ENCODE data around the gene CXCR5. TPM values are rescaled to one million over a fixed set of nuclear protein-coding genes. Genes with fewer than 3 reads are reported as not detected.
"Not testable (repeated sequence)": the region's sequence is repeated elsewhere in the genome, so short reads cannot be mapped to it uniquely, and the experiment has no call there.

CXCR5 gene
- 0.18 TPM for total RNA-seq

GRCh38 chr11:118883368-118884071, at the start of gene CXCR5:
CXCR5 (plus strand) TSS chr11:118883892; CDS start chr11:118883942, 50 bp downstream.
- DNase-seq (ENCODE audit: low spot score) (no peak), ATAC-seq (no peak)
- intact Hi-C loops (cut with DNase I) = no loop called here

DNA sequence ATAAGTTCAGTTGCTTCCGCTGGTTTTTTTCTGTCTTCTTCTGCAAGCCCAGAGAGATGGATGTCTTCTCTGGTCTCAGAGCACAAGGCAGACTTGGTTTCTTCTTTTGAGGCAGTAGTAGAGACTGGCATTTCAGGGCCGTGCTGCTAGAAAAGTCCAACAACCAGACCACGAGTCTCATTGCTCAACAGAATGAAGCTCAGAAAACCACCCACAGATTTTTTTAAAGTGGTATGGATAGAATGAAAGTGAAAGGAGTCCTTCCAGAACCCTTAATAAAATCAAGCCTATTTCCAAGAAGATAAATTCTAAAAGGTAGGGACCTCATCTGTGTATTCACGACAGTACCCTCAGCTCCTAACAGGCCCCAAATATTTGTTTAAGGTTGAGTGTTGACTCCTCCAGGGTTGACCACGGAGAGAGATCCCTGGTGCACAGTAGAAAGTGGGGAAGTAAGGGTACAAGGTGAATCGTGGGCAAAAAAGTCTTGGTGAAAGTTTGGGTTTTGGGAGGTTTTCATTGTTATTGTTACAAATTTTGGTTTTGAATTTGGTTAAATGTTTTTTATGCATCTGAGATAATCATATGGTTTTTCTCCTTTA, 49.2 kb upstream of the CXCR5 start:
- ATAC-seq = no peak
- DNase-seq (ENCODE audit: low spot score) = no peak
- intact Hi-C loops (cut with DNase I) = loop anchor here (10.0 kb wide), 1 partner anchor 1980 kb away; no protein-coding TSS in a partner anchor

- intact Hi-C loops (cut with DNase I) = loop anchor here (10.0 kb wide), 1 partner anchor 1977 kb away; no protein-coding TSS in a partner anchor
- ATAC-seq (no peak), DNase-seq (ENCODE audit: low spot score) (no peak)
Measured at GRCh38 chr11:118837868-118838267, 45.8 kb upstream of the CXCR5 start.

DNA sequence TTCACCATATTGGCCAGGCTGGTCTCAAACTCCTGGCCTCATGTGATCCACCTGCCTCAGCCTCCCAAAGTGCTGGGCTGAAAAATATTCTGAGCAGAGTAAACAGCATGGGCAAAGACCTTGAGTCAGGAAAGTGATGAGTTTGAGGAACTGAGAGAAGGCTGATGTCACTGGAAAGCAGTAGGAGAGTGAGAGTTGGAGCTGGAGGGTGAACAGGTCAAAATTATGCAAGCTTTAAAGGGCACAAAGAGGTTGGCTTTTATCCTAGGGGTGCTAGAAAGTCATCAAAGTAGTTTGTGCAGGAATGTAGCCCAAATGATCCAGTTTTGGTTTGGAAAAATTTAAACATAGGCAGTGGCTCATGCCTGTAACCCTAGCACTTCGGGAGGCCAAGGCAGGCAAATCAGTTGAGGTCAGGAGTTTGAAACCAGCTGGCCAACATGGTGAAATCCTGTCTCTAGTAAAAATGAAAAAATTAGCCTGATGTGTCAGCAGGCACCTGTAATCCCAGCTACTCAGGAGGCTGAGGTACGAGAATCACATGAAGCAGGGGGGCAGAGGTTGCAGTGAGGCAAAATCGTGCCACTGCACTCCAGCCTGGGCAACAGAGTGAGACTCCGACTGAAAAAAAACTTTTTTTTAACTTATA, 44.7 kb upstream of the CXCR5 start:
- intact Hi-C loops (cut with DNase I) = loop anchor here (10.0 kb wide), 1 partner anchor 1976 kb away; no protein-coding TSS in a partner anchor
- DNase-seq (ENCODE audit: low spot score) = no peak
- peak; percentile 79 for ATAC-seq

DNA sequence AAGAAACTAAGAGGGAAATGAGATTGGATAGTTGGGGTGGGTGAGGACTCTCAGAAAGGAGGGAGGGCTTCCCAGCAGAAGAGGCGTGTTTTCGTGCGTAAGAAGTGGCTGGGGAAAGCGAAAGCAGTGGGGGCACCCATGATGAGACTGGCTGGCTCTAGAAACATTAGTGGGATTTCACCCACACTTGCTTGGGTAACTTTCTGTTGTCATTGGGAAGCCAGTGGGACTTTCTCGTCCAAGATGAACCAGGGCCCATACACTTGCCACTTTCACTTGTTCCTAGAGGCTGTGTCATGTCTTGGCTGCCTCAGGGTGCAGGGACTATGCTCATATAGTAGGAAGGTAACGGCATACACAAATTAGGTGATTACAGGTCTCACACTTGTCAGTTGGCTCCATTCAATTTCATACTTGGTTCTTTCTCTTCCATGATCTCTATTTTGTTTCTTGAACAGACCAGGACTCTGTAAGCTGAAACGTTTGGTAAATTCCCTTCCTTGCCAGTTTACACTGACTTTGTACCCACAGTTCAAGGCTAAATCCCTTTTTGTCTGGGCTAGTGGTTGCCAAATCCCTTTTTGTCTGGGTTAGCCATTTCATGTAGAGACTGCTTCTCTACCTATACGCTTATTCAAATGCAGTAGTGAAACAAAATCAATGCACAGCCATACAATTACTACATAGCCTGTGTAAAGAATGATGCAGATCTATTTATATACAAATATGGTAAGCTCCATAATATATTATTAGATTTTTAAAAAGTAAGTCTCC, 42.0 kb upstream of the CXCR5 start:
- DNase-seq (ENCODE audit: low spot score) (no peak), ATAC-seq (no peak)
- intact Hi-C loops (cut with DNase I) = no loop called here

DNA sequence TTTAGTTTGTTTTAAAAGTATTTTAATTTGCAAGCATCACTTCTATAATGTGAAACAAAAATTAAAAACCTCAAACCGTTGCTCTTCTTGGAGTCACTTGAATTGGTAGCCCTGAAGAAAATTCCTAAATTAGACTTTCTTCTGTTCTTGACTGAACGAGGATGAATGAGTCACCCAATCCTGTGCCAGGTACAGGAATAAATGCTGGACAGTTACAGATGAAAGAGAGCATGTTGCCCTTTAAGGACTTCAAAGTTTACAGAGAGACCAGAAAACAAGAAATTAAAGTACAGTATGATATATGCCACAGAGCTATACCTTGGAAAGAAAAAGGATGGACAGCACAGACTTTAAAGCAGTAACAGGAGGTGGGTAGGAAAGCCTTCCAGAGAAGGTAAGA, 41.3 kb upstream of the CXCR5 start:
- DNase-seq (ENCODE audit: low spot score) (no peak), ATAC-seq (no peak)
- intact Hi-C loops (cut with DNase I) = no loop called here

- intact Hi-C loops (cut with DNase I); ATAC-seq; DNase-seq (ENCODE audit: low spot score): not testable (repeated sequence)
Measured at GRCh38 chr11:118842843-118843242, 40.8 kb upstream of the CXCR5 start.

DNA sequence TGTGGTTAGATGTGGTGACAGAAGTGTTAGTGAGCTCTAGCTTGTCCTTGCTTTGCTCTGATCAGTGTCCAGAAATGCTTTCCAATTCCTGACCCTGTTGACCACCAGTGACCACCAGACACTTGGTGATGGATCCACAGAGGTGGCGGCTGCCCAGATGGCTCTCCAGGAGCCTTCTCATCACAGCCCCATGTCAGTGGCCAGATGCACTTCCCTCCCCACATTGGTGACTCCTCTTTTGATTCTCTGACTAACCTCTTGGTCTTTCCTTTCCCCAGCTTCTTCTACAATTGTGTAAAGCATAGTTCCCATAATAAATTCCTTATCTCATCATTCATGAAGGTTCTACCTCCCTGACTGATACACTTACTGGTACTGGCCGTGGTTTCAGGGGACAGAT, 40.1 kb upstream of the CXCR5 start:
- no peak for DNase-seq (ENCODE audit: low spot score)
- intact Hi-C loops (cut with DNase I) = no loop called here
- no peak for ATAC-seq

DNA sequence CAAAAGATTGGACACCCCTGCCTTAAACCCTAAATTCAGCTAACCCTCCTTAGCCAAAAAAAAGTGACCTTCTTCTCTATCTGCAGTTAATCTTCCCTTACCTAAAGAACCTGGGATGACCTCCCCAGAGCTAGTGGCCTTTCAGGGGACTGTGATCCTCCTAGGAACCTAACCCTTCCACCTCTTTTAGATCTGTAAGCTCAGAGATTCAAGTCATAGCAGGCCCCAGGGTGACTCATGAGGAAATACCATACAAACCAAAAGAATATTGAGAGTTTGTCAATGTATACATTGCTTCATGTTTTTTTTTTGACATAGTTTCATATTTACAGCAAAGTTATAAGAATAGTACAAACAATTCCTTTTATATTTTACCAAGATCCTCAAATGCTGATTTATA, 38.3 kb upstream of the CXCR5 start:
- ATAC-seq = no peak
- DNase-seq (ENCODE audit: low spot score) = no peak
- intact Hi-C loops (cut with DNase I) = no loop called here

DNA sequence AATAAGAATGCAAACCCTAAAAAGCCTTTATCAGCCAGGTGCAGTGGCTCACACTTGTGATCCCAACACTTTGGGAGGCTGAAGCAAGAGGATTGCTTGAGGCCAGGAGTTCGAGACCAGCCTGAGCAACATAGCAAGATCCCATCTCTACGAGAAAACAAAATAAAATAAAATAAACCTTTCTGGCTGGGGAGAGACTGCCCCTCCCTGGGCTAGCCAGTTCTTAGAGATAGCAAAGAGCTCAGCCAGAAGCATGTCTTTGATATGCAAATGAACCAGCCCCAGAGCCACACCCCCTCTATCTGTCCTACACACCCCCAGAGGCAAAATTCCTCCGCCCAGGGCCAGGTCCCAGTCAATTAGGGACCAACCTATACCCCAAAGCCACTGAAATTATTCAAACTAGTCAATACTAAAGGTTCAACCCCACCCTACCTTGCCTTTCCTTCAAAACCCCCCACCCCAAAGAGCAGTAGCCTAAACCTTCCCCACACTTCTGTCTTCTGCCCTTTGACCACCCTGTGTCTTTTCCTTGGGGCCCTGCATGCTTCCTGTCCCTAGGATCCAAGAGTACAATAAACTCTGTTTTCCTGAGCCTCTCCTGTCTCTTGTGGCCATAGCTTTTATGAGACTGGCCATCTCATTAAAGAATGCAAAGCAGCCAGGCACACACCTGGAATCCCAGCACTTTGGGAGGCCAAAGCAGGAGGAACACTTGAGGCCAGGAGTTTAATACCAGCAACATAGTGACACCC, 37.3 kb upstream of the CXCR5 start:
- DNase-seq (ENCODE audit: low spot score) (no peak), ATAC-seq (no peak)
- intact Hi-C loops (cut with DNase I) = no loop called here

- no peak for DNase-seq (ENCODE audit: low spot score)
- intact Hi-C loops (cut with DNase I) = no loop called here
- ATAC-seq = no peak
Measured at GRCh38 chr11:118849825-118850224, 33.9 kb upstream of the CXCR5 start.

DNA sequence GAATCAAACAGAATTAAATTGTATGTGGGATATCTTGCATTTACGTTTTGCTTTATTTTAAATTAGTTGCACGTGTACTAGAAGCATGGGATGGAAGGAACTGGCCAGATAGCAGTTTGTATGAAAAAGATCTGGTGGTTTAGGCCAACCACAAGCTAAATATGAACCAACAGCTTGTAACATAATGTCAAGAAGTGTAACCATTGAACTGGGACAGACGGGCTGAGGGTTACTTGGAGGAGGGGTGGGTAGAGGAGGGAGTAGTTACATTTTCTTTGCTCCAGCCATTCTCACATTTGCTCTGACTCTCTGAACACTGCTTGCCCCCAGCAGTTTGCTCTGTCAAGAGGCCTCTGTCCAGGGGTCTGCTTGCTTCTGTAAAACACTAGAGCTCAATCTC, 31.7 kb upstream of the CXCR5 start:
- no peak for ATAC-seq

GRCh38 chr11:118853678-118854077, 30.0 kb upstream of the CXCR5 start:
- DNase-seq (ENCODE audit: low spot score) (no peak), ATAC-seq (no peak)
- intact Hi-C loops (cut with DNase I) = no loop called here

More for the DNA sequence above, 31.7 kb upstream of the CXCR5 start:
- no peak for DNase-seq (ENCODE audit: low spot score)
- intact Hi-C loops (cut with DNase I) = no loop called here

- ATAC-seq = no peak
Measured at GRCh38 chr11:118856314-118856713, 27.4 kb upstream of the CXCR5 start.

GRCh38 chr11:118857385-118857784, 26.3 kb upstream of the CXCR5 start:
- intact Hi-C loops (cut with DNase I) = no loop called here
- ATAC-seq (no peak), DNase-seq (ENCODE audit: low spot score) (no peak)

More at GRCh38 chr11:118856314-118856713, 27.4 kb upstream of the CXCR5 start:
- intact Hi-C loops (cut with DNase I) = no loop called here
- DNase-seq (ENCODE audit: low spot score) = no peak

- ATAC-seq = no peak
- no peak for DNase-seq (ENCODE audit: low spot score)
- intact Hi-C loops (cut with DNase I) = no loop called here
Measured at GRCh38 chr11:118859973-118860372, 23.7 kb upstream of the CXCR5 start.

DNA sequence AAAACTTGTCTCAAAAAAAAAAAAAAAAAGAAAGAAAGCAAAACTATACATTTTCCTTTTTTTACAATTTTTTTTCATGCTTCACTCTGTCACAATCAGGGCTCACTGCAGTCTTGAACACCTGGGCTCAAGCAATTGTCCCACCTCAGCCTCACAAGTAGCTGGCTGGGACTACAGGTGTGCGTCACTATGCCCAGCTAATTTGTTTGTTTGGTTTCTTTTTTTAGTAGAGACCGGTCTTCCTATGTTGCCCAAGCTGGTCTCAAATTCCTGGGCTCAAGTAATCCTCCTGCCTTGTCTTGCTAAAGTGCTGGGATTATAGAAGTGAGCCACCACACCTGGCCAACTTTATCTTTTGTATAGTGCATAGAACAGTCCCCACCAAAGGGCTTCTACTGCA, 15.0 kb upstream of the CXCR5 start:
- ATAC-seq (no peak), DNase-seq (ENCODE audit: low spot score) (no peak)
- intact Hi-C loops (cut with DNase I) = no loop called here

DNA sequence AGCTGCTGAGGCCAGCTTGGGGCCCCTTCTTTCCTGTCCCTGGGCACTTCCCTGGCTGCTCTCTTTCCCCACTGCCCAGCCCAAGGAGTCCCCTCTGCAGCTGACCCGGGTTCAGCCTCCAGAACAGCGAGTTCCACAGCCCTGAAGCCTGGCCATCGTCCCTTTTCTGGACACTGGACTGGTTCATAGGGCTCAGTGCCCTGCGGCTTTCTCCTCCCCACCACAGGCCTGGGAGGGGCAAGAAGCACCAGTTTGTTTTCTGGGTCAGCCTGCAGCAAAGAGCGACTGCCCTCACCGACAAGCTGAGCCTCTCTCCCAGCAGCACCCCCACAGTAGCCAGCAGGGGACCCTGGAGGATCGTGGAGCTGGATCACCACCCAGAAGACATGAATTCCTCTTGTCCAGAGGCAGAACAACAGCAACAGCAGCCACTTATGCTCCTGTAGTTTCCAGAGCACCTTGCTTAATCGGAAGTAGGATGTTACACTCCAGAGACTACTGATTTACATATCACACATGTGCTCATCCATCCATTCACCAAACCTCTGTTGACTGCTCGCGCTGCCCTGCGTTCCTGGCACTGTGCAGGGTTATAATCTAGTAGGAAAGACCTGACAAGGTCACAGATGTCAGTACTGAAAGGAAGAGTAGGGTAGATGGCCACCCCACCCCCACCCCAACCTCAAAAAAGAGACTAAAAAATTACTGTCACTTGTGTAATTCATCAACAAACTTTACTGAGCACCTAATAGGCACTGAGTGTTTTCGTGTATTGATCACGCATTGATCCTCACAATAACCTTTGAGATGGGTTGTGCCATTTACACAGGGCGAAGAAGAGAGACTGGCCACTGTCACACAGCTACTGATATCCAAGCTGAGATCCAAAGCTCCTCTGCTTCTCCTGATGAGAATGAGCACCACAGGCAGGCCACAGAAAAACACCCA, 13.0 kb upstream of the CXCR5 start:
- ATAC-seq (peak; percentile 90), DNase-seq (ENCODE audit: low spot score) (no peak)
- intact Hi-C loops (cut with DNase I) = no loop called here
